GM12892 (cell line): ENCODE results near the gene CHST4.

Experiments used
- DNase-seq: peaks from one replicate; pipeline ENCODE4 v3.0.0; 2011; ENCODE audit not compliant: insufficient read length
- FAIRE-seq: peaks from 2 replicates; lab custom pipeline; 2011; peaks lifted over from hg19 to GRCh38; lab: Jason Lieb, UNC
- POLR2A ChIP-seq: IDR thresholded peaks from 2 replicates; pipeline ENCODE4 v1.6.1; 2011; ENCODE audit warnings: low read depth, low read length, control low read depth
- POLR2AphosphoS5 ChIP-seq: IDR thresholded peaks from 2 replicates; pipeline ENCODE4 v1.6.1; 2011; ENCODE audit warnings: low read depth, low read length, control low read depth
- TAF1 ChIP-seq: IDR thresholded peaks from 2 replicates; pipeline ENCODE4 v1.6.1; 2011; ENCODE audit warnings: low read depth, mild to moderate bottlenecking, control low read depth, low read length, borderline replicate concordance

CHST4 gene

GRCh38 chr16:71584543-71585317, 58.5 kb downstream of the CHST4 start:
- DNase-seq (no peak), FAIRE-seq (no peak)
- TF ChIP-seq POLR2AphosphoS5 (no peak), TAF1 (no peak), POLR2A (no peak)

- FAIRE-seq (no peak), DNase-seq (no peak)
- no peak for TF ChIP-seq TAF1
- TF ChIP-seq POLR2A: no peak
- TF ChIP-seq POLR2AphosphoS5: no peak
Observed at GRCh38 chr16:71585318-71585703, 59.1 kb downstream of the CHST4 start.
